Common myeloid progenitor, CD34-positive (primary cell): Measurements from ENCODE around the gene KCNG2.

ENCODE experiments used
- CTCF ChIA-PET: fragments of 350-600 bp; sonication (Branson Sonifier 250); formaldehyde crosslinking; loops from one replicate; lab custom pipeline; 2021; ENCODE audit warnings: antibody characterized with exemption; lab: Charles Lee
- POLR2A ChIA-PET: fragments of 350-600 bp; sonication (Branson Sonifier 250); formaldehyde crosslinking; loops from one replicate; lab custom pipeline; 2021; ENCODE audit warnings: antibody characterized with exemption; lab: Charles Lee
- DNase-seq, 3 donors: peaks; one replicate each; pipeline versions ENCODE4 v3.0.0 to v3.0.0-alpha.2; 2013
- H3K27ac ChIP-seq, 2 experiments: 1 replicate in 1 of 2; 2 replicates in 1 of 2; pipeline ENCODE4 v1.7.0; 2013; ENCODE audit warnings: inconsistent platforms in 2 of 2, low read length in 2 of 2, mild to moderate bottlenecking in 2 of 2, low read depth in 1 of 2, moderate library complexity in 1 of 2; ENCODE audit not compliant: severe bottlenecking in 2 of 2, insufficient read depth in 1 of 2, poor library complexity in 1 of 2
- H3K27me3 ChIP-seq, 5 experiments: replicated peaks in 2 of 5; 1 replicate in 3 of 5; 2 replicates in 2 of 5; pipeline versions ENCODE4 v1.6.1 to v1.7.0; 2013; ENCODE audit warnings: low read length in 4 of 5, mild to moderate bottlenecking in 2 of 5, moderate library complexity in 2 of 5, inconsistent platforms in 1 of 5; ENCODE audit not compliant: insufficient read depth in 5 of 5, control insufficient read depth in 4 of 5
- H3K36me3 ChIP-seq, 4 experiments: 1 replicate in 2 of 4; 2 replicates in 2 of 4; pipeline versions ENCODE4 v1.6.1 to v1.7.0; 2013; ENCODE audit warnings: low read length in 3 of 4, control low read depth in 1 of 4, mild to moderate bottlenecking in 1 of 4; ENCODE audit not compliant: control insufficient read depth in 4 of 4, insufficient read depth in 4 of 4
- H3K4me1 ChIP-seq, 4 experiments: 1 replicate in 3 of 4; 2 replicates in 1 of 4; pipeline versions ENCODE4 v1.6.1 to v1.7.1; 2013; ENCODE audit warnings: low read length in 3 of 4, mild to moderate bottlenecking in 3 of 4, control low read depth in 1 of 4, inconsistent platforms in 1 of 4, moderate library complexity in 1 of 4; ENCODE audit not compliant: control insufficient read depth in 4 of 4, insufficient read depth in 4 of 4; ENCODE audit errors: control extremely low read depth in 1 of 4
- H3K4me3 ChIP-seq, 7 experiments: 1 replicate in 4 of 7; 2 replicates in 3 of 7; pipeline versions ENCODE4 v1.5.1 to v1.7.0; 2013; ENCODE audit warnings: mild to moderate bottlenecking in 7 of 7, low read length in 6 of 7, moderate library complexity in 6 of 7, inconsistent platforms in 2 of 7, low read depth in 2 of 7, control low read depth in 1 of 7; ENCODE audit not compliant: insufficient read depth in 4 of 7, control insufficient read depth in 1 of 7; ENCODE audit errors: extremely low read depth in 1 of 7
- H3K9me3 ChIP-seq, 5 experiments: 1 replicate in 4 of 5; 2 replicates in 1 of 5; pipeline versions ENCODE4 v1.6.1 to v1.7.1; 2013; ENCODE audit warnings: low read length in 4 of 5, mild to moderate bottlenecking in 2 of 5, inconsistent platforms in 1 of 5, low read depth in 1 of 5, moderate library complexity in 1 of 5; ENCODE audit not compliant: control insufficient read depth in 4 of 5, insufficient read depth in 2 of 5; ENCODE audit errors: control extremely low read depth in 1 of 5
- WGBS: methylation state at CpG from one replicate; pipeline ENCODE4 v1.1.5; 2013; ENCODE audit not compliant: insufficient coverage; 5-methylcytosine and 5-hydroxymethylcytosine counted together

Gene KCNG2

GRCh38 chr18:79804130-79804787 is 6.5 kb downstream of the KCNG2 start:
- Histone ChIP-seq H3K27me3 (peaks cover 0 to 9% (median 2%) of the 10 kb centered on the region in 5 experiments), H3K27ac (no peak overlapping the region), H3K9me3 (no peaks in the 10 kb centered on the region), H3K4me1 (peaks cover 2 to 25% (median 17%) of the 10 kb centered on the region in 4 experiments), H3K36me3 (no peaks in the 10 kb centered on the region), H3K4me3 (no peak overlapping the region)
- CTCF ChIA-PET = no interaction called here
- 96% methylated on average over 14 of the region's 15 CpGs for WGBS
- no peak for DNase-seq
- POLR2A ChIA-PET = no interaction called here

- ChIA-PET POLR2A (interaction anchor here (0.6 kb wide), 1 partner anchor 301 kb away, joined by 3 read pairs; no protein-coding TSS in a partner anchor), CTCF (interaction anchor here (0.6 to 1.3 kb wide), 2 partner anchors 9 to 12 kb away, joined by 3 read pairs; no protein-coding TSS in a partner anchor)
- no peaks in the 10 kb centered on the region for H3K36me3 ChIP-seq
- WGBS = 75% methylated on average over 10 of the region's 18 CpGs
- H3K9me3 ChIP-seq = no peaks in the 10 kb centered on the region
- peaks cover 0 to 2% (median 0%) of the 10 kb centered on the region in 5 experiments for H3K27me3 ChIP-seq
- peaks cover 0 to 15% (median 8%) of the 10 kb centered on the region in 4 experiments for H3K4me1 ChIP-seq
- no peak overlapping the region for H3K27ac ChIP-seq
- H3K4me3 ChIP-seq = no peak overlapping the region
- peak in 2 of 3 donors; percentile 67 to 70 for DNase-seq
Observed at GRCh38 chr18:79805211-79805887, 7.6 kb downstream of the KCNG2 start.

- POLR2A ChIA-PET = no interaction called here
- peaks cover 0 to 15% (median 8%) of the 10 kb centered on the region in 4 experiments for H3K4me1 ChIP-seq
- CTCF ChIA-PET = interaction anchor here (1.3 kb wide), 1 partner anchor 9 kb away, joined by 3 read pairs; no protein-coding TSS in a partner anchor
- no peaks in the 10 kb centered on the region for H3K9me3 ChIP-seq
- H3K4me3 ChIP-seq = no peak overlapping the region
- no peaks in the 10 kb centered on the region for H3K36me3 ChIP-seq
- peaks cover 0 to 2% (median 0%) of the 10 kb centered on the region in 5 experiments for H3K27me3 ChIP-seq
- 91% methylated on average over 8 of the region's 16 CpGs for whole genome bisulfite sequencing
- no peak for DNase-seq
- no peak overlapping the region for H3K27ac ChIP-seq
Observed at GRCh38 chr18:79805926-79806487, 8.3 kb downstream of the KCNG2 start.

- no peak overlapping the region for H3K27ac ChIP-seq
- peaks cover 0 to 15% (median 8%) of the 10 kb centered on the region in 4 experiments for H3K4me1 ChIP-seq
- H3K27me3 ChIP-seq = no peaks in the 10 kb centered on the region
- 96% methylated on average over 30 of the region's 43 CpGs for WGBS
- CTCF ChIA-PET = no interaction called here
- POLR2A ChIA-PET = interaction anchor here (0.6 kb wide), 1 partner anchor 181 kb away, joined by 3 read pairs; the partner anchor contains the start of gene TXNL4A
- no peak overlapping the region for H3K4me3 ChIP-seq
- no peaks in the 10 kb centered on the region for H3K36me3 ChIP-seq
- no peak for DNase-seq
- H3K9me3 ChIP-seq = no peaks in the 10 kb centered on the region
Observed at GRCh38 chr18:79806976-79807841, 9.5 kb downstream of the KCNG2 start.

GRCh38 chr18:79809482-79810192 is 11.9 kb downstream of the KCNG2 start:
- Histone ChIP-seq H3K36me3 (no peaks in the 10 kb centered on the region), H3K27me3 (peaks cover 0 to 4% (median 0%) of the 10 kb centered on the region in 5 experiments), H3K9me3 (no peaks in the 10 kb centered on the region), H3K27ac (no peak overlapping the region), H3K4me3 (no peak overlapping the region), H3K4me1 (peaks cover 0 to 15% (median 8%) of the 10 kb centered on the region in 4 experiments)
- no peak for DNase-seq
- 95% methylated on average over 42 of the region's 44 CpGs for WGBS
- POLR2A ChIA-PET = no interaction called here
- CTCF ChIA-PET = interaction anchor here (0.6 to 1.5 kb wide), 2 partner anchors 9 to 138 kb away, joined by 3 read pairs; no protein-coding TSS in a partner anchor

- Histone ChIP-seq H3K9me3 (no peaks in the 10 kb centered on the region), H3K36me3 (no peaks in the 10 kb centered on the region), H3K4me3 (no peak overlapping the region), H3K27ac (no peak overlapping the region), H3K27me3 (peaks cover 0 to 6% (median 0%) of the 10 kb centered on the region in 5 experiments), H3K4me1 (no peaks in the 10 kb centered on the region)
- no peak for DNase-seq
- ChIA-PET POLR2A (no interaction called here), CTCF (no interaction called here)
- WGBS = no CpG with 5 or more reads among the region's 4 CpGs
Observed at GRCh38 chr18:79812052-79812451, 14.3 kb downstream of the KCNG2 start.
